ENCODE data around the gene GOT1.
A peak's percentile ranks its signal among the peaks of the same experiment; 100 is the strongest.

Gene GOT1

DNA sequence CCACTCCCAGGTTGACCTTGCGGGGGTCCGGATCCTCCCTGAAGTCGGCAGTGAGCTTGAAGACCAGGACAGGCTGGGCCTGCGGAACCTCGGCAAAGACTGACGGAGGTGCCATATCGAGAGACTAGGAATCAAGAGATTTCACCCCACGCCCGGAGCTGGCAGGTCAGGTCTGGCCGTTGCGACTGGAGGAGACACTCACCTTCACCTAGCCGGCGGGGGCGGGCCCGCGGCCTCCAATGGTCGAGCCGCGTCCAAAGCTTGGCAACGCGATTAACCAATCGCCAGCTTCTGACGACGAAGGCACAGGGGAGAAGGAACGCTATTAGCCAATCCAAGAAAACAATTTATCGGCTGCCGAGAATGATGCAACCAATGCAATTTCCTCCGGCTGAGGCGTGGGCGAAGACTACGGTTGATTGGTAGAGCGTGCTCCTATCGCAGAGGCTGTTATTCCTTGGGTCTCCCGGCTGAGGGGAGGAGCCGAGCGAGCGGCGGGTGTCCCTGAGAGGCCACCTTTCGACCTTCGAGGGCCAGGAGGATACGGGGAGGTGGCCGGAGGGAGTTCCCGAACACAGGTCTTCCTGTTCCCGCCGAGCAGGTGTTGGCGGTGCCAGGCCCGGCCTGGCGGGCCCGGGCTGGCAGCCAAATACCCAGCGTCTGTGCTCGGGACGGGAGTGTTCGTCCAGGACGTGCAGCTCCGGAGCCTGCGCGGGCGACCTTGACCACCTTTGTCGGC lies at the start of gene GOT1:
GOT1 (minus strand) TSS at position 174 of the 739 bp plus-strand sequence; CDS start at position 115, 59 bp downstream.
- TF ChIP-seq, protein P1, sequence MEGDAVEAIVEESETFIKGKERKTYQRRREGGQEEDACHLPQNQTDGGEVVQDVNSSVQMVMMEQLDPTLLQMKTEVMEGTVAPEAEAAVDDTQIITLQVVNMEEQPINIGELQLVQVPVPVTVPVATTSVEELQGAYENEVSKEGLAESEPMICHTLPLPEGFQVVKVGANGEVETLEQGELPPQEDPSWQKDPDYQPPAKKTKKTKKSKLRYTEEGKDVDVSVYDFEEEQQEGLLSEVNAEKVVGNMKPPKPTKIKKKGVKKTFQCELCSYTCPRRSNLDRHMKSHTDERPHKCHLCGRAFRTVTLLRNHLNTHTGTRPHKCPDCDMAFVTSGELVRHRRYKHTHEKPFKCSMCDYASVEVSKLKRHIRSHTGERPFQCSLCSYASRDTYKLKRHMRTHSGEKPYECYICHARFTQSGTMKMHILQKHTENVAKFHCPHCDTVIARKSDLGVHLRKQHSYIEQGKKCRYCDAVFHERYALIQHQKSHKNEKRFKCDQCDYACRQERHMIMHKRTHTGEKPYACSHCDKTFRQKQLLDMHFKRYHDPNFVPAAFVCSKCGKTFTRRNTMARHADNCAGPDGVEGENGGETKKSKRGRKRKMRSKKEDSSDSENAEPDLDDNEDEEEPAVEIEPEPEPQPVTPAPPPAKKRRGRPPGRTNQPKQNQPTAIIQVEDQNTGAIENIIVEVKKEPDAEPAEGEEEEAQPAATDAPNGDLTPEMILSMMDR (IDR thresholded peaks at IDR 0.05; ENCODE audit: insufficient read depth, low read depth, low read length, missing control alignments), result no peak
- DNase-seq (ENCODE audit: low read depth), result peak; percentile 98
- H3K4me3 ChIP-seq (ENCODE audit: low read depth, low read length), result peak within 1 kb of the TSS; percentile 98

DNA sequence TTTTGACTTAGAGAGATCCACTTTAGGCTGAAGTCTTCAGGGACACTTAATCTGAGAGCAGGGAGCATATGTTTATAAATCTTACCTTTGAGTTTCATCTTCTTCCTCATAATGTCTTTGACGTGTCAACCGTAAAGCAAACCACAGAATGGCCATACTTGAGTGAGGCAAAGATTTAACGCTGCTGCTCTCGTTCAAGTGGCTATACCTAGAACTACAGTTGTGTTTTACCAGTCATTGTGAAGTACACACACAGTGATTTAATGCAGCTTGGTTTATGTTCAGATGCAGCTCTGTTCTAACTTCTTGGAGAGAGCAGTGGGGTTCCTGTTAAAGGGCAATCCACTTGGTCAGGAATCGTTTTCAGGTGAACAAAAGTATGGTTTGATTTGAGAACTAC lies 39.9 kb upstream of the GOT1 start:
- TF ChIP-seq, protein P1 (IDR thresholded peaks at IDR 0.05; ENCODE audit: insufficient read depth, low read depth, low read length, missing control alignments), result no peak
- no peak for DNase-seq (ENCODE audit: low read depth)
- no peak overlapping the region for H3K4me3 ChIP-seq (ENCODE audit: low read depth, low read length)

DNA sequence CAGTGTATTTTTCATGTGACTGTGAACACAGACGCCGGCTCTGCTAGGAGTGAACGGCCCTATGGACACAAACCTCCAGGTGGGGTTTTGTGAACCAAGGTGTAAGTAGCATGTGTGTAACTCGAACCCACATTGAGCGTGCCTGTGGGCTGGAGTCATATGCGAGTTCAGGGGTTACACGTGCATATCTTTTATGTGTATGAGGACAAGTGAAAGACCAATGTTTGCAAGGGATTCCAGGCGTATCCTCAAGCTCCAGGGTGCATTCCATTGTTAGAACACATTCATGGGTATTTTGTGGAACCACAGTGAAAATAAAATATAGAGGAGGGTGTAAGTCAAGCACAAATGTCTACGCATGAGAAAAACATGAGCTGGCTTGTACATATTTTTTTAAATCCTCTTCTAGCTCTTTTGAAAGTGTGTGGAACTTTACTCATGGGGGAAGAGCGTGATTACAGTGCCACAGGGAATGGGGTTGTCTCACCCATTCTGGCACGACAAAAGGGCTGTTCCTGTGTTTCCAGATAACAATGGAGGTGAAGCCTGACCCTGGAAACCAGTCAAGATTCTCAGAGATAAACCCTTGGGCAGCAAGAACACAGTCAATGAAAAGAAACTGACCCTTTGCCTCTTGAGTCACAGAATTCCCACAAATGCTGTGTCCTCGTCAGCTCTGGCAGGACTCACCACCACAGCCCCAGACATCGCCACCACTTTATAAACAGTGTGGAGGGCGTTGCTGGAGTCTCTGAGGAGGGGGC lies 37.0 kb upstream of the GOT1 start:
- no peak for DNase-seq (ENCODE audit: low read depth)
- TF ChIP-seq, protein P1 (IDR thresholded peaks at IDR 0.05; ENCODE audit: insufficient read depth, low read depth, low read length, missing control alignments), result no peak
- H3K4me3 ChIP-seq (ENCODE audit: low read depth, low read length), result no peak overlapping the region

DNA sequence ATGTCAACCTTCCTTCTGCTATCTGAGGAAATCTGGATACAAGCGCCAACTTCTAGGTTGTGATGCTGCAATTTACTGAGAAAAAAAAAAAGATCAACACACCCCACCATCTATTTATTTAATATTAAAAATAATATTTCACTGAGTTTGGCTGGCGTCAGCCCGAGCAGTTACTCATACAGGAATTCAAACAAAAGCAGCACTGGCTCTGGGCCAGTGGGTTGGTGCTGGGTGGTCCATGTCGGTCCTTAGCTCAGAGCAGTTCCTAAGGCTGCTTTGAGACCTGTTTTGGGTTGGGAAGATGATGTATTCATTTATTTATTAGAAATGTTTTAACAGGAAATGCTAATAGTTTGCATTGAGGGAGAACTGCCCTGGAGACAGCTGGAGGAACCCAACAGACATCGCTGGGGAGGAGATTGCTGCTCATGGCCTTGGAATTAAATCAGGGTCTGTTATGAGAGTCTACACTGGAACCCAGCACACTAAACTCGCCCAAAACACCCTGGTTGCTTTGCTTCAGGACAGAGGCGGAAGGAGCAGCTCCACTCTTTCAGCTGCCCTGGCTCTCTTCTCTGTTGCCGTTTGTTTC lies 36.3 kb upstream of the GOT1 start:
- no peak overlapping the region for H3K4me3 ChIP-seq (ENCODE audit: low read depth, low read length)
- no peak for DNase-seq (ENCODE audit: low read depth)
- TF ChIP-seq, protein P1 (IDR thresholded peaks at IDR 0.05; ENCODE audit: insufficient read depth, low read depth, low read length, missing control alignments), result no peak

DNA sequence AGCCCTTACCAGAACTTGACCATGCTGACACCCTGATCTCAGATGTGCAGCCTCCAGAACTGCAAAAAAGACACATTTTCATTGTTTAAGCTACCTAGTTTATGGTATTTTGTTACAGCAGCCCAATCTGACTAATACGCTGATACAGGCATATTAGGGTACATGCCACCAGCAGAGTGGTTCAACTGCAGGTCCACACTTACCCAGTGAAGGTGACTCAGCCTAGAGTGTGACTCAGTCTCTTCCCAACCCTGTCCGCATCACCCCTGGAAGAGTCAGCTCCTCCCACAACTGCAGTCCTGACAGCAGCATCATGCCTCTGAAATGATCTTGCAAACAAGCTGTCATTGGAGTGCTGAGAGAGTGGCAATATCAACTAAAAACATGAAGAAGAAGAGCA lies 30.8 kb upstream of the GOT1 start:
- no peak overlapping the region for H3K4me3 ChIP-seq (ENCODE audit: low read depth, low read length)
- no peak for DNase-seq (ENCODE audit: low read depth)
- TF ChIP-seq, protein P1 (IDR thresholded peaks at IDR 0.05; ENCODE audit: insufficient read depth, low read depth, low read length, missing control alignments), result no peak

DNA sequence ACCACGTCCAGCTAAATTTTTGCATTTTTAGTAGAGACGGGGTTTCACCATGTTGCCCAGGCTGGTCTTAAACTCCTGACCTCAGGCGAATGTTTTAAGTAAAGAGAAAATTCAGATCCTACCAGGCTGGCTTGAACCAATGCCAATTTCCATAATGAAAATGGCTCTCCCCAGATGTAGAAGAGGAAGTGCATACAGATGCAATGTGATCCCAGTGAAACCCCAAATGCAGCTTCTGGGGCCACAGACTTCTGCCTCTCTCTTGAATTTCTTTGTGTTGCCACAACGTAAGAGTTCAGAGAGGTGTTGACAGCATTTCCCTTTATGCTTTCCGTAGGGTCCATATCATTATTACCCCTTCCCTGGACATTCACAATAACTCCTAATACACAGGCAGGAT lies 29.6 kb upstream of the GOT1 start:
- TF ChIP-seq, protein P1 (IDR thresholded peaks at IDR 0.05; ENCODE audit: insufficient read depth, low read depth, low read length, missing control alignments), result no peak
- DNase-seq (ENCODE audit: low read depth), result no peak
- no peak overlapping the region for H3K4me3 ChIP-seq (ENCODE audit: low read depth, low read length)
